Activated CD4-positive, alpha-beta T cell treated with anti-CD3 and anti-CD28 coated beads for 24 hours (primary cell): ENCODE data around the gene JAK3.
"Not testable (repeated sequence)": the region's sequence is repeated elsewhere in the genome, so short reads cannot be mapped to it uniquely, and the experiment has no call there.

Source experiments
- DNase-seq, 2 donors: peaks; one replicate each; pipeline ENCODE4 v3.0.0-alpha.2; 2020; ENCODE audit warnings: low read depth in 2 of 2

The JAK3 gene

DNA sequence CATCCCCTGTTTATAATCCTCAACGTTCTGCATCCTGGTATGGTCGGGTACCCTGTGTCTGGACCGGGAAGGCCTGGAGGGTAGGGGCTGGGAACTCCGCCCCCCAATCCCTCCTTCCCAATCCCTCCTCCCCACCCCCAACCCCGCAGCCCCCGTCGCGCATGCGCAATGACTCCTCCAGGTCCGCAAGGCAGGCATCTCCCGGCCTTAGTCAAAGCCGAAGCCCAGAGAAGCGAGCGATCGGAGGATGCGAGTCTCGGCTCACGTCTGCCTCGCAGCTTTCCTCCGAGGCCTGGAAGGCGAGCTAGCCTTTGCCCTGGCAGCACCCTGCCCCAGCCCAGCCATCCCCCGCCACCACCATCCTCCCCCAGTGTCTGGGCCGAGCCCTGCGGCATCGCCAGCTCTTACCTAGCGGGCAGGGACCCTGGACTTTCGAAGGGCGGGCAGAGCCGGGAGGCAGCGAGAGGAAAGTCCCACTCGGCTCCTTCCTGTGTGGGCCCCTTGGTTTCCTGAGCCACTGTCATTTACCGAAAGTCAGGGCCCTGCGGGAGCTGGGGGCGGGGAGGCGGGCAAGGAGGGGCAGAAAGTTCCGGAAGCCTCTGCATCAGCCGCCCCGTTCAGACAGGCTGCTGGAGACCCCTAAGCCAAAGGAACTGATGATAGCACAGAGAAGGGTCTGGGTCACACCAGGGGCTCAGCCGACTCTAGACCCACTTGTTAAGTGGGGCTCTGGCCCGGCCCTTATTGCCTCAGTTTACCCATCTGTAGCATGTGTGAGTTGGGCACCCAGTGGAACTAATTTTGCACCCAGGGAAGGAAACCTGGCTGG, at the start of gene JAK3:
JAK3 (minus strand) TSS at position 445 of the 829 bp plus-strand sequence. CDS start 3,565 bp downstream, outside the sequence.
- peak; percentile 80 to 84 for DNase-seq

DNA sequence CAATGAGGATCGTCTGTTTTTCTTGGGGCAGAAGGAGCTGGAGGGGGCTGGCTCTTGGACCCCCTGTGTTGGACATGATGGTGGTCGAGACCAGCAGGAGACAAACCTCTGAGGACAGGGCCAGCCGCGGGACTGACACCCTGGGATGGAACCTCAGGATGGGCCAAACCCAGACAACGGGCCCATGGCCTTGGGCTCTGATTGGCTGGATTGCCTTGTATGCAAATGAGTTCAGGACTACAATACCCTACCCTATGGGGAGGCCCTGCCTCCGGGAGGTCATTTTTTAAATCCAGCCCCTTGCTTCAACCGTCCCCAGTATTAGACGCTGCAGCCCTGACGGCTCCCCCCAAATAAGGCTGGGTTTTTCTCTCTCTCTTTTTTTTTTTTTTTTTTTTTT, 46.0 kb upstream of the JAK3 start:
- DNase-seq, result no peak

DNA sequence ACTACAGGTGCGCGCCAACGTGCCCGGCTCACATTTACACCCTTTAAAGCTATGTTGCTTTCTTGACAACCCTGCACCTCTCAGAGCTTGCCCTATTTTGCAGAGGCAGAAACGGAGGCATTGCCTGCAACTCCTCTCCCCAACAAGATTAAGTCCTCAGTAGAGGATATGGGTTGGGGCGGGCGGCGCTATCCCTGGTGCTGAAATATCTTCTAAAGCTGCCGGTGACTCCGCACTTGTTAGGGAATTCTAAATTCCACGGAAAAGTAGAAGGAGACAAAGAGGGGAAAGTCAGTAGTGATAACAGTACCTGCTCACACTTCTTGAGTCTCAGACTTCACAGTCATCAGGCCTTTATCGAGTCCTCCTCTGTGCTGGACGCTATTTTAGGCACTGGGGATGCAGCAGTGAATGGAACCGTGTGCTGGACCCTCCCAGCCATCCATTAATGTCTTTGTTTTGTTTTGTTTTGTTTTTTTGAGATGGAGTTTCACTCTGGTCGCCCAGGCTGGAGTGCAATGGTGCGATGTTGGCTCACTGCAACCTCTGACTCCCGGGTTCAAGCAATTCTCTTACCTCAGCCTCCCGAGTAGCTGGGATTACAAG, 41.9 kb upstream of the JAK3 start:
- no peak for DNase-seq

GRCh38 chr19:17888260-17888659, 40.5 kb upstream of the JAK3 start:
- no peak for DNase-seq

- not testable (repeated sequence) for DNase-seq
Measured at GRCh38 chr19:17887221-17887620, 39.4 kb upstream of the JAK3 start.

- no peak for DNase-seq
Measured at GRCh38 chr19:17886515-17886914, 38.7 kb upstream of the JAK3 start.

GRCh38 chr19:17883627-17884410, 36.0 kb upstream of the JAK3 start:
- DNase-seq, result no peak

GRCh38 chr19:17881701-17882100, 33.9 kb upstream of the JAK3 start:
- DNase-seq, result no peak

- DNase-seq, result no peak
Measured at GRCh38 chr19:17879466-17879865, 31.7 kb upstream of the JAK3 start.

DNA sequence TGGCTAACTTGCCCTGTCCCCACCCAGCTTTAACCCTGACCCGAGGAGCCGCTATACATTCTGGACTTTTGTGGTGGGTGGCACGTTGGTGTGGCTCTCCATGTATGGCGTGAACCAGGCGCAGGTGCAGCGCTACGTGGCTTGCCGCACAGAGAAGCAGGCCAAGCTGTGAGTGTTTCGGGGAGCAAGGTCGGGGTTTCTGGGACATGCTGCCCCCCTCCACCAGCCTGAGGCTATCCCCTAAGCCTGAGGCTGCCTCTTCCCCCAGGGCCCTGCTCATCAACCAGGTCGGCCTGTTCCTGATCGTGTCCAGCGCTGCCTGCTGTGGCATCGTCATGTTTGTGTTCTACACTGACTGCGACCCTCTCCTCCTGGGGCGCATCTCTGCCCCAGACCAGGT, 29.9 kb upstream of the JAK3 start:
- no peak for DNase-seq

- DNase-seq, result no peak
Measured at GRCh38 chr19:17874758-17875135, 27.0 kb upstream of the JAK3 start.

DNA sequence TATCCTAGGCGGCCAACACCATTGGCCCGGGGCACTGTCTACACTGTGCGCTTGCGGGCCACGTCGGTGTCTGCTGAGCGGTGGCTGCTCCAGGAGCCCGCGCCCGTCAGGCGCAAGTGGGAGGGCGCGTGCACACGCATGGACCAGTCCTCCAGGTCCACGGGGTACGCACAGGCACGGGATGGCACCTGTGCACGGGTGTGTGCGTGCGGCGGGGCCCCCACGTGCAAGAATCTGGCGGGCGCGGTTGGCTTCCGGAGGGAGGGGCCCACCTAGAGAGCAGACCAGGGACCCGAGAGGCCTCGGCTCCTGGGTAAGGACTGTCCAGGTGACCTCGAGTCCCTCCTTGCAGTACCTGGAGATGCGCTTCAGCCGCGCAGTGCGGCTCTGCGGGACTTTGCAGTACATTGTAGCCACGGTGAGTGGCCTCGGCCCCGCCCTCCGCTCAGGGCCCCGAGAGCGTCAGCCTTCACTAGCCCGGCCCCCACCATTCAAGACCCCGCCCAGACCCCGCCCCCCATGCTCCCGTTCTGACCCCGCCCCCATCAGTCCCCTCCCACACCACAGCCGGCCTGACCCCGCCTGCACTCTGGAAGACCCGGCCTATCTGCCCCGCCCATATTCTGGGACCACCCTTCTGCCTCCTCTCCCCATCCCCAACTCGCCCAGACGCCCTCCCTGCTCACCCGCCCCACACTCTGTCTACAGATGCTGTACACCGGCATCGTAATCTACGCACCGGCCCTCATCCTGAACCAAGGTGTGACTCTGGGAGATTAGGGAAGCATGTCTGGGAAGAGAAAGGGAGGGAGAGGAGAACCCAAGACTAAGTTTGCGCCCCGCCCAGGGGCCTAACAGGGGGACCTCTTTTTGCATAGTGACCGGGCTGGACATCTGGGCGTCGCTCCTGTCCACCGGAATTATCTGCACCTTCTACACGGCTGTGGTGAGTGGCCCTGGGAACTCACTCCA, 26.3 kb upstream of the JAK3 start:
- DNase-seq, result peak; percentile 57 to 67

DNA sequence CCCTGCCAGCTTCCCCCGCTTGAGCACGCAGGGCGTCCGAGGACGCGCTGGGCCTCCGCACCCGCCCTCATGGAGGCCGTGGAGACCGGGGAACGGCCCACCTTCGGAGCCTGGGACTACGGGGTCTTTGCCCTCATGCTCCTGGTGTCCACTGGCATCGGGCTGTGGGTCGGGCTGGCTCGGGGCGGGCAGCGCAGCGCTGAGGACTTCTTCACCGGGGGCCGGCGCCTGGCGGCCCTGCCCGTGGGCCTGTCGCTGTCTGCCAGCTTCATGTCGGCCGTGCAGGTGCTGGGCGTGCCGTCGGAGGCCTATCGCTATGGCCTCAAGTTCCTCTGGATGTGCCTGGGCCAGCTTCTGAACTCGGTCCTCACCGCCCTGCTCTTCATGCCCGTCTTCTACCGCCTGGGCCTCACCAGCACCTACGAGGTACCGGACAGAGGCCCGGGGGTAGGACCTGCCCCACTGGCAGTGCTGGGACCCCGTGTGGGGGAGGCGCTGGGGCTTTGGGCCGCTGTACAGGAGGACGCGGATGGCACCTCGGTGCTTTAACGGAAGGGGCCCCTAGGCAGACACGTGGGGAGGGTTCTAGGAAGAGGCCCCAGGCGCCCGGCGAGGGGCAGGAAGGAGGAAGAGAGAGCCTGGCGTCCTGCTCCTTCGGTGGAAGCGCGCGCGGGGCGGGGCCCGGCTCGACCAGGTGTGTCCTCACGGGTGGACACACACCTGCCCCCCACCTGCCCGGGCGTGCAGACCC, 24.6 kb upstream of the JAK3 start:
- DNase-seq, result no peak

DNA sequence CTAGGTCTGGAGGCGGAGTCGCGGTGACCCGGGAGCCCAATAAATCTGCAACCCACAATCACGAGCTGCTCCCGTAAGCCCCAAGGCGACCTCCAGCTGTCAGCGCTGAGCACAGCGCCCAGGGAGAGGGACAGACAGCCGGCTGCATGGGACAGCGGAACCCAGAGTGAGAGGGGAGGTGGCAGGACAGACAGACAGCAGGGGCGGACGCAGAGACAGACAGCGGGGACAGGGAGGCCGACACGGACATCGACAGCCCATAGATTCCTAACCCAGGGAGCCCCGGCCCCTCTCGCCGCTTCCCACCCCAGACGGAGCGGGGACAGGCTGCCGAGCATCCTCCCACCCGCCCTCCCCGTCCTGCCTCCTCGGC, 24.1 kb upstream of the JAK3 start, which contains the start of gene SLC5A5:
SLC5A5 (plus strand) TSS at position 68 of the 373 bp plus-strand sequence. CDS start 375 bp downstream, outside the sequence.
- DNase-seq, result no peak

DNA sequence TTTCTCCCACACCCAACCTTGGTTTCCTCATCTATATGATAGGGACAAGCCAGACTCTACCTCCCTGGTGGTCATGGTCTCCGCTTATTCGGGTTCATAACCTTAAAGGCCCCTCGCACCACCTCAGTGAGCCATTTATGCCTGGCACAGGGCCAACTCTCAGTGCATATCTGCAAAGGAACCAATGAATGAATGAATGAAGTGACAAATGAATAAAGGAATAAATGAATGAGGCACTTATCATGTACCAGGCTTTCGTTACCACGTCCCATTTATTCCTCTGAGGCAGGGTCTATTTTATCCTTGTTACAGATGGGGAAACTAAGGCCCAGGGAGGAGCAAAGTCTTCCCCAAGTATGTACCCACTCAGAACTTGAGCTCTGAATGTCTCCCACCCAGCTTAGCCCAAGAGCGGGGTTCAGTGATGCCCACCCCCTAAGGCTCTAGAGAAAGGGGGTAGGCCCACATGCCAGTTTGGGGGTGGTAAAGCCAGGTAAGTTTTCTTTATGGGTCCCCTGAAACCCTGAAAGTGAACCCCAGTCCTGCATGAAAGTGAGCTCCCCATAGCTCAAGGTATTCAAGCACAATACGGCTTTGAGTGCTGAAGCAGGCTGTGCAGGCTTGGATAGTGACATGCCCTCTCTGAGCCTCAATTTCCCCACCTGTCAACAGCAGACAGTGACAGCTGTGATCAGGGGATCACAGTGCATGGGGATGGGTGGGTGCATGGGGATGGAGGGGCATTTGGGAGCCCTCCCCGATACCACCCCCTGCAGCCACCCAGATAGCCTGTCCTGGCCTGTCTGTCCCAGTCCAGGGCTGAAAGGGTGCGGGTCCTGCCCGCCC, 23.5 kb upstream of the JAK3 start:
- no peak for DNase-seq

GRCh38 chr19:17869114-17869608, 21.4 kb upstream of the JAK3 start:
- DNase-seq, result no peak

DNA sequence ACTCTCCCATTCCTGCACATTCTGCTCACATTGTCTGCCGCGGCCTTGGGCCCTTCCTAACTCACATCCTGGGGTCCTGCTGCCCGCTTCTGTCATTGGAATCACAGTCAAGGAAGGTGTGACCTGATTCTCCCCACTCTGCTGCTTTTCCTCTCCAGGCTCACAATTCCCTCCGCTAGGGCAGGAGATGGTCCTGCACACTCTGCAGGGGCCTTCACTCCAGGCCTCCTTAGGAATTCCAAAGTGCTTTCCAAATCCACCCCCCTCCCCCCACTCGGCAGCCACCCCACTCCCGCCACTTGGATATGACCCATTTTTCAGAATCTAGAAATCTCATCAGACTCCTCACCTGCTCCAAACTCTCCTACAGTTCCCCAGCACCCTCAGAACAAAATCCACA, 20.9 kb upstream of the JAK3 start:
- no peak for DNase-seq

GRCh38 chr19:17866964-17867486, 19.2 kb upstream of the JAK3 start:
- no peak for DNase-seq

DNA sequence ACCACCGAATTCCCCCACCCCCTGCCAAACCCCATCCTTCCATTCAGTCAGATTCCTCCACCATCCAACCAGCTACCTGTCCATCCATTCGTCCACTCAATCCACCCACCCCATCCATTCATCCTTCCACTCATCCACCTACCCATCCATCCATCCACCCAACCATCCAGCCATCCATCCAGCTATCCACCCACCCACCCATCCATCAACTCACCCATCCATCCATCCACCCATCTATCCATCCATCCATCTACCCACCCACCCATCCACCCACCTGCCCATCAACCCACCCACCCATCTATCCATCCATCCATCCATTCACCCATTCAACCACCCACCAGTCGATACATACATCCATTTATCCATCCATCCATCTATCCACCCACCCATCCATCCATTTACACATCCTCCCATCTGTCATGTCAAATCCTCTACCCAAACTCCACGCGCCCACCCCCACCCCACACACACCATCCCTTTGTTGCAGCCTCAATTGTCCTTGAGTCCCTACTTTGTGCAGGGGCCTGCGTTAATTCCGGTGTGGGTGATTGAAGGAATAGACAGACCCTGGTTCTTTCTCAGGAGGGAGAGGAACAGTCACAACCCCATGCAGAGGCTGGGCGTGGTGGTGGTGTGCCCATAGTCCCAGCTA, 18.7 kb upstream of the JAK3 start:
- no peak for DNase-seq
